Hepatocyte (in vitro differentiated cells): ENCODE results near the gene KCNN1. TPM values are rescaled to one million over a fixed set of nuclear protein-coding genes. Genes with fewer than 3 reads are reported as not detected.
A peak's percentile ranks its signal among the peaks of the same experiment; 100 is the strongest.

Source experiments
- DNase-seq: peaks from one replicate; pipeline ENCODE4 v3.0.0-alpha.2; 2016; ENCODE audit warnings: low spot score
- H2AFZ ChIP-seq: fragments of 200-600 bp; sonication (generic); 2 replicates; pipeline ENCODE4 v1.6.0; 2016; ENCODE audit warnings: antibody characterized with exemption, mild to moderate bottlenecking
- H3K27ac ChIP-seq: fragments of 200-600 bp; sonication (generic); 2 replicates; pipeline ENCODE4 v1.5.1; 2016; ENCODE audit warnings: mild to moderate bottlenecking
- H3K27me3 ChIP-seq: fragments of 200-600 bp; sonication (generic); 2 replicates; pipeline ENCODE4 v1.6.1; 2016
- H3K36me3 ChIP-seq: fragments of 200-600 bp; sonication (generic); replicated peaks from 2 replicates; pipeline ENCODE4 v1.5.1; 2016; ENCODE audit warnings: low read depth; ENCODE audit not compliant: insufficient read depth
- H3K4me1 ChIP-seq: fragments of 200-600 bp; sonication (generic); 2 replicates; pipeline ENCODE4 v1.5.1; 2016; ENCODE audit warnings: mild to moderate bottlenecking, moderate library complexity; ENCODE audit not compliant: insufficient read depth
- H3K4me2 ChIP-seq: fragments of 200-600 bp; sonication (generic); 2 replicates; pipeline ENCODE4 v1.6.0; 2016
- H3K4me3 ChIP-seq: fragments of 200-600 bp; sonication (generic); 2 replicates; pipeline ENCODE4 v1.5.1; 2016; ENCODE audit warnings: mild to moderate bottlenecking
- H3K79me2 ChIP-seq: fragments of 200-600 bp; sonication (generic); 2 replicates; pipeline ENCODE4 v1.6.0; 2017; ENCODE audit warnings: mild to moderate bottlenecking
- H3K9me2 ChIP-seq: fragments of 200-600 bp; sonication (generic); replicated peaks from 2 replicates; pipeline ENCODE4 v1.6.0; 2017; ENCODE audit warnings: mild to moderate bottlenecking; ENCODE audit not compliant: insufficient read depth
- H3K9me3 ChIP-seq: fragments of 200-600 bp; sonication (generic); 2 replicates; pipeline ENCODE4 v1.5.1; 2016; ENCODE audit warnings: low read depth, mild to moderate bottlenecking
- H4K20me1 ChIP-seq: fragments of 200-600 bp; sonication (generic); 2 replicates; pipeline ENCODE4 v1.6.0; 2016; ENCODE audit warnings: mild to moderate bottlenecking; ENCODE audit not compliant: insufficient read depth, poor library complexity, severe bottlenecking
- CTCF ChIP-seq: fragments of 200-600 bp; sonication (generic); IDR thresholded peaks from 2 replicates; pipeline ENCODE4 v1.5.1; 2016; ENCODE audit warnings: antibody characterized with exemption, mild to moderate bottlenecking; ENCODE audit not compliant: poor library complexity
- EZH2 ChIP-seq: fragments of 200-600 bp; sonication (generic); IDR thresholded peaks from 2 replicates; pipeline ENCODE4 v1.6.1; 2016; ENCODE audit warnings: antibody characterized with exemption, mild to moderate bottlenecking, borderline replicate concordance
- EZH2phosphoT487 ChIP-seq: fragments of 200-600 bp; sonication (generic); IDR thresholded peaks from one replicate; pipeline ENCODE4 v1.6.1; 2018; ENCODE audit warnings: antibody characterized with exemption, mild to moderate bottlenecking, low read depth, moderate library complexity; ENCODE audit not compliant: unreplicated experiment, severe bottlenecking
- WGBS: methylation state at CpG from one replicate; pipeline ENCODE4 v1.1.6; 2016; ENCODE audit warnings: low lambda C conversion rate; ENCODE audit errors: missing lambda C conversion rate; 5-methylcytosine and 5-hydroxymethylcytosine counted together
- polyA plus RNA-seq: library from polyadenylated mRNA; unstranded; fragments of >200 nt; fragmentation: Nextera tagmentation; extraction: Ambion mirVana; gene quantifications from 2 replicates; pipeline ENCODE4 v1.2.1, GENCODE V29; 2016
- total RNA-seq: library from RNA; depleted of rRNA; stranded (reverse); fragments of >200 nt; gene quantifications from 2 replicates; pipeline ENCODE4 v1.2.3, GENCODE V29; 2014

The KCNN1 gene
- total and polyA plus RNA-seq, 2 experiments from 2014 or later: 2.4 to 3.2 TPM

DNA sequence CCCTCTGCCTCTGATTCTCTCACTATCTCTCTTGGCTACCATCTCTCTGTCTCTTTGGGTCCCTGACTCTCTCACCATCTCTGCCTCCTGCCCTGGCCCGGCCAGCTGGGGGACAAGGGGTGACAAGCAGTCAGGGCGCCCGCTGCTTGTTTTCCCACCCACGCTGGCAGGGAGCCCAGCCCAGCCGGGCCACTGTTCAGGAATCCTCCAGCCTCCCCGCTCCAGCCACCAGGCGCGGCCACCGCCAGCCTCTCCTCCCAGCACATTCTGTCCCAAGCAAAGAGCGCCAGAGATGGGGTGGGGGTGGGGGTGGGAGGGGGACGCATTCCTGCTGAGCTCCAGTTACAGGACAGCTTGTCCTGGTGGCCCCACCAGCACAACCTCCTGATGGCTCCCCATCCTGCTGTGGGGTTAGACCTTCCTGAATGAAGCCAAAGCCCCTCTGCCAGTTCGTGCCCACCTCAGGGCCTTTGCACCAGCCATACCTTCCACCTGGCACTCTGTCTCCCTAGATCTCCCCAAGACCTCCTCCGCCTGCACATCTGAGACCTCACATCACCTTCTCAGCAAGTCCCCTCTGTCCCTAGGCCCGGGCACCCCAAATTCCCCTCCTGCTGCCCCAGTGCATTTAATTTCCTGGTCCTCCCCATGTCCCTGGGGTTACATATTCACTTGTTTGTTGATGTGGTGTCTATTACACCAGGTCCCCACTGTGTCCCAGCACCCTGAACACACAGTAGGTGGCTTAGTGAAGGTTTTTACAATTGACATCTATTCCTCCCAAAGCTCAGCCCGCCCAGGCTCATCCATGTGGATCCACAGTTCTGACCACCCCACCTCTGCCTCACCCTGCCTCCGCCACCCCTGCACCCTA is 53.5 kb downstream of the KCNN1 start:
- 78% methylated on average over 15 of the region's 16 CpGs for WGBS
- Histone ChIP-seq H3K9me3 (no peaks in the 10 kb centered on the region), H3K79me2 (no peaks in the 10 kb centered on the region), H3K27me3 (no peaks in the 10 kb centered on the region), H3K4me3 (no peak overlapping the region), H2AFZ (no peak overlapping the region), H3K27ac (no peak overlapping the region), H3K9me2 (no peaks in the 10 kb centered on the region), H3K36me3 (no peaks in the 10 kb centered on the region), H3K4me2 (no peak overlapping the region), H3K4me1 (no peaks in the 10 kb centered on the region), H4K20me1 (no peaks in the 10 kb centered on the region)
- TF ChIP-seq CTCF: no peak
- no peak for TF ChIP-seq EZH2
- peak; percentile 49 for DNase-seq

DNA sequence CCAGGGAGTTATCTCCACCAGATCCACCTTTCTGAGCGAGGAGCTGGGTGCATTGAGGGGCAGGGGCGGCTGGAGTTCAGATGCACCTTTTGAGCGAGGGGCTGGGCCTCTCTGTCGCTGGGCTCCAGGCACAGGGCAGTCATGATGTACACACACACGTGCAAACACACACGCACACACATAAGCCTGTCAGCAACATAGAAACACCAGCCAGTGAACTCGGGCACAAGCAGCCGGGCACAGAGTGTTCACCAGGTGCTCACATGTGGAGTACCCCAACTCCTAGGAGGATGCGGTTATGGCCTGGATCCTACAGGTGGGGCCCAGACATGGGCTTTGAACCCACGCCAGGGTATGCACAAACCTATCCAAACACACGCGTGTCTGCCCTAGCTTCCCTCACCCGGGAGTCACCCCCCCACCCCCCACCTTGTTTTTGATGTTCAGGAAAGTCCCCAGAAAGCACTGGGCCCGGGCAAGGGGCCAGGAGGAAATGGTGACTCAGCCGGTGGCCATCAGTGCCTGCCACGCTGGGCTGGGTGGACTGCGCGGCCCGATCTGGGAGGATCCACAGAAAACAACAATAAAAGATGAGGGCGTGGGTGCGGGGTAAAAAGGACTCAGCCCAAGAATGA is 54.3 kb downstream of the KCNN1 start:
- Histone ChIP-seq H4K20me1 (no peaks in the 10 kb centered on the region), H3K27ac (no peak overlapping the region), H2AFZ (no peak overlapping the region), H3K79me2 (no peaks in the 10 kb centered on the region), H3K4me1 (no peaks in the 10 kb centered on the region), H3K9me3 (no peaks in the 10 kb centered on the region), H3K9me2 (no peaks in the 10 kb centered on the region), H3K36me3 (no peaks in the 10 kb centered on the region), H3K27me3 (no peaks in the 10 kb centered on the region), H3K4me2 (no peak overlapping the region), H3K4me3 (no peak overlapping the region)
- 80% methylated on average over 21 of the region's 21 CpGs for WGBS
- DNase-seq: no peak
- no peak for TF ChIP-seq CTCF
- TF ChIP-seq EZH2: no peak
- TF ChIP-seq EZH2phosphoT487: no peak

GRCh38 chr19:18023622-18024251 is 56.8 kb downstream of the KCNN1 start:
- Histone ChIP-seq H3K27ac (no peak overlapping the region), H3K4me2 (no peak overlapping the region), H3K9me2 (no peaks in the 10 kb centered on the region), H3K79me2 (no peaks in the 10 kb centered on the region), H3K9me3 (no peaks in the 10 kb centered on the region), H3K27me3 (no peaks in the 10 kb centered on the region), H3K36me3 (no peaks in the 10 kb centered on the region), H3K4me1 (no peaks in the 10 kb centered on the region), H3K4me3 (no peak overlapping the region), H4K20me1 (no peaks in the 10 kb centered on the region), H2AFZ (no peak overlapping the region)
- TF ChIP-seq CTCF: no peak
- no peak for TF ChIP-seq EZH2
- TF ChIP-seq EZH2phosphoT487: no peak
- DNase-seq: no peak
- WGBS: 82% methylated on average over 23 of the region's 23 CpGs
